Chondrocyte (in vitro differentiated cells): Measurements from ENCODE around the gene P2RY12. TPM values are rescaled to one million over a fixed set of nuclear protein-coding genes. Genes with fewer than 3 reads are reported as not detected.

ENCODE experiments used
- DNase-seq: peaks from one replicate; pipeline ENCODE4 v3.0.0; 2021; ENCODE audit warnings: mixed read lengths, low spot score
- H3K27ac Mint-ChIP-seq: one replicate; pipeline ENCODE4 v1.8.0; 2021; ENCODE audit warnings: mild to moderate bottlenecking, moderate library complexity, mixed read lengths; ENCODE audit not compliant: unreplicated experiment
- H3K27me3 Mint-ChIP-seq: 2 replicates; pipeline ENCODE4 v1.8.0; 2021; ENCODE audit warnings: low read depth, mixed read lengths
- H3K36me3 Mint-ChIP-seq: 2 replicates; pipeline ENCODE4 v1.8.0; 2021; ENCODE audit warnings: low read depth, mixed read lengths
- H3K4me1 Mint-ChIP-seq: 2 replicates; pipeline ENCODE4 v1.8.0; 2021; ENCODE audit warnings: low read depth, mild to moderate bottlenecking, mixed read lengths
- H3K4me3 Mint-ChIP-seq: one replicate; pipeline ENCODE4 v1.8.0; 2021; ENCODE audit warnings: mild to moderate bottlenecking, moderate library complexity, mixed read lengths; ENCODE audit not compliant: unreplicated experiment
- H3K9me3 Mint-ChIP-seq: 2 replicates; pipeline ENCODE4 v1.8.0; 2021; ENCODE audit warnings: low read depth, mixed read lengths
- total RNA-seq: library from RNA; stranded (reverse); gene quantifications from 3 replicates; pipeline ENCODE4 v1.2.1, GENCODE V29; 2021
- TF ChIP-seq, protein P1 (sequence below): fragments of 200-600 bp; sonication (generic); IDR thresholded peaks from 2 replicates; pipeline ENCODE4 v1.5.0; 2021; ENCODE audit warnings: antibody characterized with exemption, mild to moderate bottlenecking, moderate library complexity

P2RY12 gene
- total RNA-seq, 1 donor from 2014 or later, result not detected

DNA sequence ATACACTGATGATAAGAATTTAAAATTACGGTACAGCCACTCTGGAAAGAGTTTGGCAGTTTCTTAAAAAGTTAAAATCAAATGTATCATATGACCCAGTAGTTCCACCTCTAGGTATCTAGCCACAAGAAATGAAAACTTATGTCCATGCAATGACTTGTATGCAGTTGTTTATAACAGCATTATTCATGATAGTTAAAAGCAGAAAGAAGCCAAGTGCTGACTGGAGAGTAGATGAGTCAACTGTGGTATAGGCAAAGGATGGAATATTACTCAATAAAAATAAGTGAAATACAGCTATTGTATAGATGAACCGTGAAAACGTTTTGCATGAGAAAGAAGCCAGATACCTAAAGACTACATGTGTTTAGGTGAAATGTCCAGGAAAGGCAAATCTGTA lies 82.8 kb downstream of the P2RY12 start:
- H3K27me3 Mint-ChIP-seq, result no peaks in the 10 kb centered on the region
- H3K4me3 Mint-ChIP-seq, result no peak overlapping the region
- H3K27ac Mint-ChIP-seq, result no peak overlapping the region
- no peak for DNase-seq
- H3K9me3 Mint-ChIP-seq, result no peaks in the 10 kb centered on the region
- TF ChIP-seq, protein P1, sequence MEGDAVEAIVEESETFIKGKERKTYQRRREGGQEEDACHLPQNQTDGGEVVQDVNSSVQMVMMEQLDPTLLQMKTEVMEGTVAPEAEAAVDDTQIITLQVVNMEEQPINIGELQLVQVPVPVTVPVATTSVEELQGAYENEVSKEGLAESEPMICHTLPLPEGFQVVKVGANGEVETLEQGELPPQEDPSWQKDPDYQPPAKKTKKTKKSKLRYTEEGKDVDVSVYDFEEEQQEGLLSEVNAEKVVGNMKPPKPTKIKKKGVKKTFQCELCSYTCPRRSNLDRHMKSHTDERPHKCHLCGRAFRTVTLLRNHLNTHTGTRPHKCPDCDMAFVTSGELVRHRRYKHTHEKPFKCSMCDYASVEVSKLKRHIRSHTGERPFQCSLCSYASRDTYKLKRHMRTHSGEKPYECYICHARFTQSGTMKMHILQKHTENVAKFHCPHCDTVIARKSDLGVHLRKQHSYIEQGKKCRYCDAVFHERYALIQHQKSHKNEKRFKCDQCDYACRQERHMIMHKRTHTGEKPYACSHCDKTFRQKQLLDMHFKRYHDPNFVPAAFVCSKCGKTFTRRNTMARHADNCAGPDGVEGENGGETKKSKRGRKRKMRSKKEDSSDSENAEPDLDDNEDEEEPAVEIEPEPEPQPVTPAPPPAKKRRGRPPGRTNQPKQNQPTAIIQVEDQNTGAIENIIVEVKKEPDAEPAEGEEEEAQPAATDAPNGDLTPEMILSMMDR, result no peak
- H3K36me3 Mint-ChIP-seq, result no peaks in the 10 kb centered on the region
- H3K4me1 Mint-ChIP-seq, result peaks cover 27% of the 10 kb centered on the region

DNA sequence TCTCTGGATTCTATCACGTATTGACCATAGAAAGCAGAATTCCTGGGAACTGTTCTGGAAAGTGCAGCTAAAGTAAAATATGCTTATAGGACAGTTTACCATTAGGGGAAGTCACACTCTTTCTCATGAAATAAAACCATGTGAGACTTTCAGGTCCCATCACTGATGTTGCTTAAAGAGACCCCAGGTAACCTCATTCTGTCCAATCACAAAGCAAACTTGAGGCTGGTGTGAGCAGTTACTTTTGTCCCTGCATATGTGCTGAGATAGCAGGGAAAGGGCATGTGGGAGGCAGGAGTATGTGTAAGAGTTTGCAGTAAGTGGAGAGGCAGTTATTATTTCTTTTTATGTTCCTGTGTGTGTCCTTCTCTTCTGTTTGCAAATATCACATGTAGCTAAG lies 84.0 kb downstream of the P2RY12 start:
- no peak for DNase-seq
- Mint-ChIP-seq H3K27me3 (no peaks in the 10 kb centered on the region), H3K27ac (no peak overlapping the region), H3K9me3 (no peaks in the 10 kb centered on the region), H3K4me3 (no peak overlapping the region), H3K36me3 (no peaks in the 10 kb centered on the region), H3K4me1 (peaks cover 22% of the 10 kb centered on the region)
- TF ChIP-seq, protein P1, result no peak

DNA sequence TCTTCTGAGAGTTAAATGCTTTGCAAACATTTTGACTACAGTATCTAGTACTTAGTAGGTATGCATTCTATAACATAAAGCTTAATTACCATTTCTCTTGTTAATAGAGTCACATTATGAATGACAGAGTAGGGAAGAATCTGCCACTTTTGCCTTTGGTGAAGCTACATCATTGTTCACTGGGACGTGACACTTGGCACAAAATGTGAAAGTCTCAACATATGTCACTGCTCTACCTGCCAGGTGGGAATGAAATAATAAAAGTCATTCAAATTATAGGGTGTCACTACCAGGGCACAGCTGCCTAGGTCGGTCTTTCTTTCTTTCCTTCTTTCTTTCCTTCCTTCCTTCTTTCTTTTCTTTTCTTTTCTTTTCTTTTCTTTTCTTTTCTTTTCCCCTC lies 85.5 kb downstream of the P2RY12 start:
- H3K27me3 Mint-ChIP-seq, result no peaks in the 10 kb centered on the region
- TF ChIP-seq, protein P1, result no peak
- H3K9me3 Mint-ChIP-seq, result no peaks in the 10 kb centered on the region
- peaks cover 11% of the 10 kb centered on the region for H3K4me1 Mint-ChIP-seq
- H3K4me3 Mint-ChIP-seq, result no peak overlapping the region
- DNase-seq, result no peak
- no peak overlapping the region for H3K27ac Mint-ChIP-seq
- no peaks in the 10 kb centered on the region for H3K36me3 Mint-ChIP-seq

DNA sequence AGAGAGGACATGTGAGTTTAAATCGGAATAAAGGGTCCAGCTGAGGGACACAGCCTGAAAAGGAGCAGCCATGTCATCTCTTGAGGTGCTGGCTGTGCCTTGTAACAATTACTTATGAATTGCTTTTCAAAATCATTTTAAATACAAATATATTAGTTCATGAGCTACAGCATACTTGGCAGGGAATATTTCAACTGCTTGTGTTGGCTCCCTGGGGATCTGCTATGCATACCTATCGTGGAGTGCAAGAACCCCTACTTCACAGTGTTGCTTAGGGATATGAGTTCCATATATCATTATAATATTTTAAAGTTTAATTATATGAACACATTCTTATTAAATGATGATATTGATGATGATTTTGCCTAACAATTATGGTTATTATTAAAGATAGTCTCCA lies 87.1 kb downstream of the P2RY12 start:
- no peak overlapping the region for H3K27ac Mint-ChIP-seq
- no peak overlapping the region for H3K4me3 Mint-ChIP-seq
- DNase-seq, result no peak
- no peaks in the 10 kb centered on the region for H3K36me3 Mint-ChIP-seq
- no peaks in the 10 kb centered on the region for H3K27me3 Mint-ChIP-seq
- H3K4me1 Mint-ChIP-seq, result peaks cover 7% of the 10 kb centered on the region
- H3K9me3 Mint-ChIP-seq, result no peaks in the 10 kb centered on the region
- TF ChIP-seq, protein P1, result no peak

DNA sequence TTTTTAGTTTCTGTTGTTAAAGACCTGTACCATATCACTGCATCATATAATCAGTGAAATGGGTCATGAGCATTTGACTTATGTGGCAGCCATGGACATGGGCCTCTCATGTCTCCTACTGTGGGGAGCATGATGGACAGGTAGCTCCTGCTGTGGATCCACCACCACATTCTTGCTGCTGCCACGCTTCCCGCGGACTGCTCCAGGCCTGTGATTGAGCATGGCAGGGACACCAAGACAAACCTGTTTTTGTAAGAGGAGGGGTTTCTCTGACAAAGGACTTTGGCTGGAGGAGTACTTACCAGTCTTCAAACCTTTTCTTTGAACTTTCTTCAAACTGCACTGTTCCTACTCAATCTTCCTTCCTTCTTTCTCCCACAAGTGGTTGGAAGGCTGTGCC lies 88.3 kb downstream of the P2RY12 start:
- Mint-ChIP-seq H3K27ac (no peak overlapping the region), H3K4me1 (peaks cover 7% of the 10 kb centered on the region), H3K4me3 (no peak overlapping the region), H3K9me3 (no peaks in the 10 kb centered on the region), H3K36me3 (no peaks in the 10 kb centered on the region), H3K27me3 (no peaks in the 10 kb centered on the region)
- DNase-seq, result no peak
- TF ChIP-seq, protein P1, result no peak
